Large intestine (tissue), 3 donors: ENCODE data around the gene CXCR5. TPM values are rescaled to one million over a fixed set of nuclear protein-coding genes. Genes with fewer than 3 reads are reported as not detected.

Source experiments
- DNase-seq, 2 donors: peaks; one replicate each; pipeline versions ENCODE4 v3.0.0 to v3.0.0-alpha.2; 2013
- H3K27ac ChIP-seq: one replicate; pipeline ENCODE4 v1.5.1; 2013; ENCODE audit warnings: low read length
- H3K27me3 ChIP-seq: 2 replicates; pipeline ENCODE4 v1.6.1; 2013; ENCODE audit warnings: low read length; ENCODE audit not compliant: control insufficient read depth, insufficient read depth
- H3K36me3 ChIP-seq: 2 replicates; pipeline ENCODE4 v1.6.1; 2013; ENCODE audit warnings: low read length; ENCODE audit not compliant: control insufficient read depth, insufficient read depth
- H3K4me1 ChIP-seq: one replicate; pipeline ENCODE4 v1.6.1; 2013; ENCODE audit warnings: low read length; ENCODE audit not compliant: control insufficient read depth, insufficient read depth
- H3K4me3 ChIP-seq: one replicate; pipeline ENCODE4 v1.5.1; 2013; ENCODE audit warnings: low read length
- H3K9me3 ChIP-seq: one replicate; pipeline ENCODE4 v1.6.1; 2013; ENCODE audit warnings: mild to moderate bottlenecking, low read depth, low read length, moderate library complexity; ENCODE audit not compliant: control insufficient read depth
- WGBS: methylation state at CpG from one replicate; pipeline ENCODE4 v1.1.5; 2013; ENCODE audit warnings: low lambda C conversion rate; ENCODE audit not compliant: insufficient coverage; 5-methylcytosine and 5-hydroxymethylcytosine counted together
- polyA plus RNA-seq: library from polyadenylated mRNA; unstranded; fragments of 120-200 nt; gene quantifications from one replicate; pipeline ENCODE4 v1.2.1, GENCODE V29; 2013

The CXCR5 gene
- polyA plus RNA-seq, 1 donor = 0.07 TPM

GRCh38 chr11:118873804-118874203 is 9.9 kb upstream of the CXCR5 start:
- Histone ChIP-seq H3K27me3 (no peaks in the 10 kb centered on the region), H3K4me1 (peaks cover 13% of the 10 kb centered on the region), H3K9me3 (no peaks in the 10 kb centered on the region), H3K4me3 (no peak overlapping the region), H3K36me3 (no peaks in the 10 kb centered on the region), H3K27ac (no peak overlapping the region)
- no peak for DNase-seq
- 100% methylated on average over 4 of the region's 4 CpGs for WGBS

GRCh38 chr11:118876286-118876685 is 7.4 kb upstream of the CXCR5 start:
- DNase-seq = no peak
- H3K27me3 ChIP-seq = no peaks in the 10 kb centered on the region
- H3K36me3 ChIP-seq = no peaks in the 10 kb centered on the region
- 100% methylated on average over 1 of the region's 10 CpGs for WGBS
- no peaks in the 10 kb centered on the region for H3K4me1 ChIP-seq
- H3K4me3 ChIP-seq = no peak overlapping the region
- H3K9me3 ChIP-seq = no peaks in the 10 kb centered on the region
- H3K27ac ChIP-seq = no peak overlapping the region

GRCh38 chr11:118877487-118878162 is 6.1 kb upstream of the CXCR5 start:
- H3K9me3 ChIP-seq = no peaks in the 10 kb centered on the region
- H3K36me3 ChIP-seq = no peaks in the 10 kb centered on the region
- no peaks in the 10 kb centered on the region for H3K27me3 ChIP-seq
- 83% methylated on average over 1 of the region's 11 CpGs for WGBS
- H3K27ac ChIP-seq = no peak overlapping the region
- H3K4me1 ChIP-seq = no peaks in the 10 kb centered on the region
- no peak for DNase-seq
- no peak overlapping the region for H3K4me3 ChIP-seq

GRCh38 chr11:118878163-118878563 is 5.5 kb upstream of the CXCR5 start:
- no peaks in the 10 kb centered on the region for H3K36me3 ChIP-seq
- 100% methylated on average over 2 of the region's 4 CpGs for WGBS
- H3K27me3 ChIP-seq = no peaks in the 10 kb centered on the region
- no peaks in the 10 kb centered on the region for H3K9me3 ChIP-seq
- no peak overlapping the region for H3K4me3 ChIP-seq
- H3K4me1 ChIP-seq = no peaks in the 10 kb centered on the region
- no peak for DNase-seq
- H3K27ac ChIP-seq = no peak overlapping the region

GRCh38 chr11:118881228-118881627 is 2.5 kb upstream of the CXCR5 start:
- no peaks in the 10 kb centered on the region for H3K36me3 ChIP-seq
- H3K27ac ChIP-seq = no peak overlapping the region
- no peaks in the 10 kb centered on the region for H3K4me1 ChIP-seq
- no CpG with 5 or more reads among the region's 3 CpGs for WGBS
- no peaks in the 10 kb centered on the region for H3K9me3 ChIP-seq
- no peak for DNase-seq
- no peaks in the 10 kb centered on the region for H3K27me3 ChIP-seq
- no peak overlapping the region for H3K4me3 ChIP-seq

- no peak overlapping the region for H3K4me3 ChIP-seq
- WGBS = no CpG with 5 or more reads among the region's 5 CpGs
- H3K36me3 ChIP-seq = no peaks in the 10 kb centered on the region
- no peak for DNase-seq
- H3K27ac ChIP-seq = no peak overlapping the region
- no peaks in the 10 kb centered on the region for H3K27me3 ChIP-seq
- H3K9me3 ChIP-seq = no peaks in the 10 kb centered on the region
- peaks cover 7% of the 10 kb centered on the region for H3K4me1 ChIP-seq
These were observed 1.2 kb upstream of the CXCR5 start for GRCh38 chr11:118882491-118882890.

GRCh38 chr11:118883004-118883367 is 706 bp upstream of the CXCR5 start:
- peaks cover 12% of the 10 kb centered on the region for H3K4me1 ChIP-seq
- H3K36me3 ChIP-seq = no peaks in the 10 kb centered on the region
- no peaks in the 10 kb centered on the region for H3K27me3 ChIP-seq
- DNase-seq = no peak
- no peak overlapping the region for H3K4me3 ChIP-seq
- no CpG with 5 or more reads among the region's 1 CpG for WGBS
- no peaks in the 10 kb centered on the region for H3K9me3 ChIP-seq
- no peak overlapping the region for H3K27ac ChIP-seq

- Histone ChIP-seq H3K9me3 (no peaks in the 10 kb centered on the region), H3K4me3 (no peak overlapping the region), H3K27ac (no peak overlapping the region), H3K4me1 (peaks cover 17% of the 10 kb centered on the region), H3K27me3 (no peaks in the 10 kb centered on the region), H3K36me3 (no peaks in the 10 kb centered on the region)
- no peak for DNase-seq
- no CpG with 5 or more reads among the region's 9 CpGs for WGBS
These were observed 1.2 kb downstream of the CXCR5 start for GRCh38 chr11:118884875-118885274.

- H3K4me1 ChIP-seq = peaks cover 17% of the 10 kb centered on the region
- no peaks in the 10 kb centered on the region for H3K9me3 ChIP-seq
- WGBS = no CpG with 5 or more reads among the region's 12 CpGs
- no peaks in the 10 kb centered on the region for H3K27me3 ChIP-seq
- DNase-seq = no peak
- no peaks in the 10 kb centered on the region for H3K36me3 ChIP-seq
- no peak overlapping the region for H3K27ac ChIP-seq
- no peak overlapping the region for H3K4me3 ChIP-seq
These were observed 1.6 kb downstream of the CXCR5 start for GRCh38 chr11:118885319-118885718.

- Histone ChIP-seq H3K9me3 (no peaks in the 10 kb centered on the region), H3K4me3 (no peak overlapping the region), H3K27me3 (no peaks in the 10 kb centered on the region), H3K27ac (no peak overlapping the region), H3K36me3 (no peaks in the 10 kb centered on the region), H3K4me1 (peaks cover 17% of the 10 kb centered on the region)
- WGBS = no CpG with 5 or more reads among the region's 12 CpGs
- DNase-seq = no peak
These were observed 2.3 kb downstream of the CXCR5 start for GRCh38 chr11:118885831-118886565.

- no peaks in the 10 kb centered on the region for H3K36me3 ChIP-seq
- no CpG with 5 or more reads among the region's 8 CpGs for WGBS
- no peak for DNase-seq
- H3K27me3 ChIP-seq = no peaks in the 10 kb centered on the region
- H3K4me1 ChIP-seq = peaks cover 17% of the 10 kb centered on the region
- H3K27ac ChIP-seq = no peak overlapping the region
- H3K4me3 ChIP-seq = no peak overlapping the region
- H3K9me3 ChIP-seq = no peaks in the 10 kb centered on the region
These were observed 3.0 kb downstream of the CXCR5 start for GRCh38 chr11:118886681-118887111.
